ENCODE results near the gene RERE.
A peak's percentile ranks its signal among the peaks of the same experiment; 100 is the strongest.
"Not testable (repeated sequence)": the region's sequence is repeated elsewhere in the genome, so short reads cannot be mapped to it uniquely, and the experiment has no call there.

Gene RERE

DNA sequence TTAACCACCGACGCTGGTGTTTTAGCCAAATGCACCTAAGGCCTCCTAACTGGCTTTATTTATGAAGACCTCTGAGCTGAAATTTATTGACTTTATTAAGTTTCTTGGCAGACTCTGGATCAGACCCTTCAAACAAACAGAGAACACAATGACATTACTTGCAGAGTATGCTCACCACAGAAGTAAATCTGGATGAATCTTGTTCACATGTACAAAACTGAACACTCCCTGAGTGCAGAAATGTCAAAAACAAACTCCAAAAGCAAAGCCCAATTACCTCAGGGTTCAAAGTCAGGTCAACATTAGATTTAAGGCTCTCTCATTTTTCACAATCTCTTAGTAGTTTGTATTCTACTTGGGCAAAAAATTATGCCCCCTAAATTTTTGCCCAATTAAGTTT lies 280.9 kb downstream of the RERE start:
- DNase-seq = no peak

DNA sequence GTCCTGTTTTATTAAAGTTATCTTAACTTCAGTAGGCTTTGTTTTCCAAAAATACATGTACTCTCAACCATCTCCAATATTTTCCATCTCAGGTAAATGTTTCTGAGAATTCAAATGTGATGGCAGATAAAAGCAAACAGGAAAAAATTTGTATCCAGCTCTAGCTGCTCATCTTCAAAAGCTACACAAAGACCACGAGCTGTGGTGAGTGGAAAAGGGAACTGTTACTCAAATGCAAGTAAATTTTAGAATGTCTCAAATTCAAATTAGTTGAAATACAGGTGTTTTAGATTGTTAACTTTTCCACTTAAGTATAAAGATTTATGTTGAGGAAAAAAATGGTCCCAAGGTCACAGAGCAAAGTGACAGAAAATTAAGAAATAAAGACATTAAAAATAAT lies 283.5 kb downstream of the RERE start:
- no peak for DNase-seq

GRCh38 chr1:8533124-8533523 lies 284.3 kb downstream of the RERE start:
- no peak for DNase-seq

DNA sequence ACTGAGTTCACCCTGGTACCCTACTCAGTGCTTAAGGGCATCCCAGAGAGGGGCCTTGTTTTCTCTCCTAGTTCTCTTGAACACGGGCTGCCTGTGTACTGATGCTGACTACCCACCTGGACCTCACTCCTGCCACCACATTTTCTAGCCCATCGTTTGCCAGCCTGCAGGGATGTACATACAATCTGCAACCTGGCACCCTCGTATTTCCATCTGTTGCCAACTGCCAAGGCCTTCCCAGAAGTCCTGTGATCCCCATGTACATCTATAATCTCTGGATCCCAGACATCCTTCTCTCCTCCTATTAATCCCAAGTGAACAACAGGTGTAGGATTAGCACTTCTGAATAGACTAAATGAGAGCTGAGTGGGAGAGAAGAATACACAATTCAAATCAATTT lies 287.5 kb downstream of the RERE start:
- DNase-seq = no peak

DNA sequence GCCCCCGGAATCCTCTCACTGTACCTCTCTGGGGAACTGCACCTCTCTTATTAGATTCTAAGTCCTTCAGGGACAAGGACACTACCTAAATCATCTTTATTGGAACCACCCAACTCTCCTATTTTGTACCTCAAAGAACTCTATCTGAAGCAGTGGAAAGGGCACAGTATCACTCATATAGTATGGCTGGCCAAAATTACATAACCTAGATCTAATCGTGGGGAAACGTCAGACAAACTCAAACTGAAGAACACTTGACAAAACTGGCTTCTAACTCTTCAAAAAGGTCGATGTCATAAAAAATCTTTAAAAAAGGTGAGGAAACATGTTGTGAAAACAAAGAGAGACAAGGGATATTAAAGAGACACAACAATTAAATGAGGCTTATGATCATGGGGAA lies 289.5 kb downstream of the RERE start:
- no peak for DNase-seq

DNA sequence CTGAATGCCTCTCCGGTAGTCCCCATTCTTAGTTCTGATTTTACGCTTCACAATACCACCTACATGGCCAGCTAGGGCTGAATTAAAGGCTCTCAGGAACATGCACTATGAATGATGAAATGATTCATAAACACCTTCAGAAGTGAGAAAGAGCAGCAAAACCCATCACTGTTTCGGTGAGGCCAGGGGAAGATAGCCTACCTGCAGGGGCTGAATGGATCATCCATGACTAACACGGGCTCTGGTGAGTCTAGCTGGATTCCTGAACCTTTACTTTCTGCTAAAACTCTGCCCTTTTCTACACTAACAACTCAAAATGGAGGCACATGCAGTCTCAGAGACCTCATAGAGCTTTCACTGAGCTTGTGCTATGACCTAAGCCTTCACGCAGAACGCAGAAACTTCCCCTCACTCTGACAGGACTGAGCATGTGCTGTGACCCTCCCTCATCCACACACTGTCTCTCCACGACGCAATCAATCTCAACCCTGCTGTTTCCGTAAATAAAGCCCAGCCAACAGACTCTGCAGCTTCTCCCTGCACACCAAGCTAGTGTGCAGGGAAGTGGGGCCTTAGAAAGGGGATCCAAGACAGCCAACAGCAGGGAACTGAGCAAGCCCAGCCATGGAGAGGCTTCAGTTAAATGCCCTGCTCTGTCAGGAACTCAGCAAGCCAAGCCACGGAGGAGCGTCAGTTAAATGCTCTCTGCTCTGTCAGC lies 291.7 kb downstream of the RERE start:
- DNase-seq = peak; percentile 48

GRCh38 chr1:8525216-8525557 lies 292.3 kb downstream of the RERE start:
- no peak for DNase-seq

GRCh38 chr1:8524627-8525157 lies 292.7 kb downstream of the RERE start:
- DNase-seq = no peak

DNA sequence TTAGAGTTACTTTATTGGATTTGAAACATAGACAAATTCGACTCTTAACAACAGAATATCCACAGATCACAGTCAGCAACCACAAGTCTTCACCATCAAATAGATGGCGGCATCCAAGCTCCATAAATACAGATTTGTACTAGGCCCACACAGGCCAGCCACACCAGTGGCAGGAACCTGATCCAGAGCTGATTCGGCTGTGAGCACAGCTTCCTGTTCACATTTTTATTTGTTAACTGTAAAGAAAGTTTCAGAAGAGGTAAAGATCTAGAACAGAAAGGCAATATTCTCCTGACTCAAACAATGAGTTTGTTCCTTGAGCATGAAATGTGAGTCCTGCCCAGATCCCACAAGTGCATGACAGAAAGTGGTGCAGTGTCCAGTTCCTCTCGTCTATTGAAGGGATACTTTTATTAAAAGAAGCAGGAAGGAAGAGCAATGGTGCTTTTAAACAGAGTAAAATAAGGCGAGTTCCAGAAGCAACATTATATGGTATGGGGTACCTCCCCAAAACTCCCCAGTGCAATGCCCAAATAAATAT lies 293.7 kb downstream of the RERE start:
- DNase-seq = no peak

DNA sequence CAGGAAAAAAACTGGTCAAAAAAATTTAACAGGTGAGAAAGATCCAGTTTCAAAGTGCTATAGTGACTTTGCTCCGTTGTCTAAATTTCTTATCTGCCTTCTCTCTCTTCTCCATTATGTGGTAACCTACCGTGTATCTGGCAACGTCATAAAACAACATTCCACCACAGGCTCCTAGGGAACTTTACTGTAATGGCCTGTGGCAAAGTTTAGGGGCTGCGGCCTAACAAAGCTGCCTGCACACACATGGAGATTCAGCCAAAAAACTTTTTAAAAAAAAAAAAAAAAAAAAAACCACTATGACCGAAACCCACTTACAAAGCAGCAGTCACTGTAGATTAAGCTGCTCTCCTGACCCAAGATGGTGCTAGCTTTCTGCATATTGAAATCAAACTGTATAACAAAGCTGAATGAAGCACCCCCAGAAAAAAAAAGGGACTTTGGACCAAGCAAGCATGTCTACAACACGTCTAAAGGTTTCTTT lies 296.9 kb downstream of the RERE start:
- DNase-seq = no peak

- no peak for DNase-seq
These were observed 298.3 kb downstream of the RERE start for GRCh38 chr1:8519167-8519566.

GRCh38 chr1:8518490-8518801 lies 299.0 kb downstream of the RERE start:
- no peak for DNase-seq

DNA sequence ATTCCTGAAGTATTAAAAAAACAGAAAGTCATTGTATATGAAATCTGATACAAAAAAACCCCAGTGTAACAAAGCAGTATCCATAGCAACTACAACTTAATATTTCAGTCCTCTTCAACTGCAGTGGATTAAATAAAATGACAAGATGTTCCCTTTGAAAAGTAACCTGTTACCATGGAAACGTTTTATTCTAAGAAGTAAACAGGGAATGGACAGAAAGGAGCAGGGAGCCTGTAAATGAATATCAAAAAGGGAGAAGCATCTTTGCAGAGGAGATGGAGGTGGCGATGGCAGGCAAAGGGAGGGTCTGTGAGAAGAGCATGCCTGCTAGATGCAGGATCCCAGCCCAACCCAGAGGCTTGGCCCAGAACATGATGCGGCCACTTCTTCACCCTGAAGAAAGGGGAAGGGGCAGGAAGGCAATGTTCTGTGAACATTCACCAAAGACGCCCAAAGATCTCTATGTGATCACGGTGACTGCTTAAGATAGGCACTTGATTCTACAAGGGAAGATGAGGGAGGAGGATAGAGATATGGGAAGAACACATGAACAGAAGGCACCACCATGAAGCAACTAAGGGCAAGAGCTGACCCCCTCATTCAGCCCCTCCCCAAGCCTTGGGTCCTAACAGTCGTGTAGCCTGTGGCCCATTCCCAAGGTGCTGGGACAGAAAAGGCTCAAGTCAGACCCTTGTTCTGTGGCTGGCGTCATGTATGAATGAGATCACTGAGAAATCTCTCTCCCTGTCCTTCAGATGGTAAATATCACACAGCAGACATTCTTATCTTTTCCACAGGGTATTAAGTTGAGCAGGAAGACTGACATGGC lies 299.6 kb downstream of the RERE start:
- DNase-seq = no peak

DNA sequence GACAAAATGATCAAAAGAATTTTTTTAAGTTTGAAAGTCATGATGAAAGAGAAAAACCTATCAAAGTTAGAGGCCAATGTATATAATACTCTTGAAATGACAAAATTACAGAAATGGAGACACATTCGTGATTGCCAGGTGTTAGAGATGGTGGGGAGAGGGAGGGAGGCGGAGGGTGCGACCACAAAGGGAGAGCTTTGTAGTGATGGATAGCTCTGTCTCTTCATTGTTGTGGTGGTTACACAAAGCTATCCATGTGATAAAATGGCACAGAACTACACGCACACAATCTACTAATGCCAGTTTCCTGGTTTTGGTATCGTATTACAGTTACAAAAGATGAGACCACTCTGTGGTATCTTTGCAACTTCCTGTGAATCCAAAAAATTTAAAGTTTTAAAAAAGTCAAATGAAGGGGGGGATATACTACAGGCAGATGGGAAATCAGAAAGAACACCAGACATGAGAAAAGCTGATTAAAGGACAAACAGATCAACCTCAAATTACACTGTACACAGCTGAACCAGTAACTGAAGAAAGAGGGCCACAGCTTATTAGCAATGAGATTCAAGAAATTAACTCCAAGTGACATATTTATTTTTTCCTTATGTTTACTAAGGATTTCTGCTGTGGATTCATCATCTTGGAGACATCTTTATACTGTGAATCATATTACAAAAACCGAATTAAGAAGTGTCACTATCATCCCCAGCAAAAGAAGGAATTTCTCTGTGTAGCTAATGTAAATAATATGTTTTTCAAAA lies 300.5 kb downstream of the RERE start:
- DNase-seq = no peak

GRCh38 chr1:8516278-8516777 lies 301.1 kb downstream of the RERE start:
- no peak for DNase-seq

DNA sequence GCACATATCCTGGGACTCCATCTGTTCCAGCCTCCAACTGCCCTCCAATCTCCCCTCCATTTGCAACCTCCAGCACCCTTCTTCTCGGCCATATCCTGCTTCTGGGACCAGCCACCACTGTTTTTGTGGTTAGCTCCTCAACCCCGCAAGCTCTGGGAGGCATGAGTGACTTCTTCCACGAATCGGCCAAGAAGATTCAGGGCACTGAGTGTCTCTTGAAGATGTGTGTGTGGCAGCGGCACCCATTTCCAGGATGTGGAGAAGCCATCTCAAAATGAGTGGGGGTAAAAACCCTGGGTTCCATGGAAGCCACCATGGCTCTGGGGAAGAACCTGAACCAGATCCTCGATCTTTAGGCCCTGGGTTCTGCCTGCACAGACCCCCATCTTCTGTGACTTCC lies 304.9 kb downstream of the RERE start:
- no peak for DNase-seq

DNA sequence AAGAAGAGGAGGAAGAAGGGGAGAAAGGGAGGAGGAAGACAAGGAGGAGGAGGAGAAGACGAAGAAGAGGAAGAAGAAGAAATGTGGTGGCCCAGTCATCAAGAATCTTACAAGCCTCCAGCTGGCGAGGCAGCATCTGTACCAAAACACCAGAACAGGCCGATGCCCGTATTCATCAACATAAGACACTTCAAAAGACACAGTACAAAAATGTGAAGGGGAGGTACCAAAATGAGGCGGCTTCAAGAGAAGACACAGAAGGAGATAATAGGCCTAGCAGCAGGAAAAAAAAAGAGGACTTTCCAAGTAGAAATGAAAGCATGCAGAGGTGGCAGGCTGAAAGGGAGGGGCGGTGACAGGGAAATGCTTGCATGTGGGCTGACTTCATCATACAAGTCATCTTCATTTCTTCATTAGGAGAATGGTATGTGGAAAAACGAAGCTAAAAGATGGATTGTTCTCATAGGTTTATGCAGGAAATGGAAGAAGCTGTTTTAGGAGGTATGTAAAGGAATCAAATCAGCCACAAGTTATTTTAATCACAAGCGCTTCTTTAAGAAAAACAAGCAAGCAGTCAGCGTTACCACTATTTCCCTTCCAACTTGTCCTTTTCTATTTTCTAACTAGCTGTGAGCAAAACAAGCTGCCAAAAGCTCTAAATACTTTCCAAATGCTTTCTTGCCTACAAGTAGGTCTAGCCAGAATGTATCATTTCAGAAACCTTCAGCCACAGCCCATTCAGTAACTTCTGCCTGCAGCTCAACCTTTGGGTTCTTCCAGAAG lies 307.2 kb downstream of the RERE start:
- DNase-seq = peak; percentile 24

DNA sequence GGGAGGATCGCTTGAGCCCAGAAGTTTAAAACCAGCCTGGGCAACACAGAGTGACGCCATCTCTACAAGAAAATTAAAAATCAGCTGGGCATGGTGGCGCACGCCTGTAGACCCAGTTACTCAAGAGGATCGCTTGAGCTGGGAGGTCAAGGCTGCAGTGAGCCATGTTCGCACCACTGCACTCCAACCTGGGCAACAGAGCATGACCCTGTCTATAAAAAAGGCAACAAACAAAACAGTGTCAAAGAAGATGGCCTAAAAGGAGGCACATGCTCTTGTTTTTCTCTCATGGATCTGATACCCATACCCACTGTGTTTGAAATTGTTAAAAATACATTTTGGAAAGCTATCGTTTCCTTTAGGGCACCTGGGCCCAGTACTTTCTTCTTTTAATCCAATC lies 307.9 kb downstream of the RERE start:
- DNase-seq = no peak

DNA sequence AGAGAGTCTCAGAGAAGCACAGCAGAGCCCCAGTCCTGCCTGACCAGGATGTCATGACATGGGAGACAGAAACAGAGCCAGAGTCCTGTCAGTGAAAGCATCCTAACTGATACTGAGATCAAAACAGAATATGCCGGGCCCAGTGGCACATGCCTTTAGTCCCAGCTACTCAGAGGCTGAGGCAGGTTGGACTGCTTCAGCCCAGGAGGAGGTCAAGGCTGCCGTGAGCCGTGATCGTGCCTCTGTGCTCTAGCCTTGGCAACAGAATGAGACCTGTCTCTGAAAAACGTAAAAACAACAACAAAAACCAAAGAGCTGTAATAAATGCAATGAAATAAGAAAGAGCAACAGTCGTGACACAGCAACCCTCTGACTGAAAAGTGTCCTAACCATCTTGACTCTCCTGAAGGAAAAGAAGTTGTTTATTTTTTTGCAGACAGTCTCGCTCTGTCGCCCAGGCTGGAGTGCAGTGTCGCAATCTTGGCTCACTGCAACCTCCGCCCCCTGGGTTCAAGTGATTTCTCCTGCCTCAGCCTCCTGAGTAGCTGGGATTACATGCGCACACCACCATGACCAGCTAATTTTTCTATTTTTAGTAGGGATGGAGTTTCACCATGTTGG lies 310.3 kb downstream of the RERE start:
- no peak for DNase-seq

GRCh38 chr1:8506456-8506855 lies 311.0 kb downstream of the RERE start:
- no peak for DNase-seq

DNA sequence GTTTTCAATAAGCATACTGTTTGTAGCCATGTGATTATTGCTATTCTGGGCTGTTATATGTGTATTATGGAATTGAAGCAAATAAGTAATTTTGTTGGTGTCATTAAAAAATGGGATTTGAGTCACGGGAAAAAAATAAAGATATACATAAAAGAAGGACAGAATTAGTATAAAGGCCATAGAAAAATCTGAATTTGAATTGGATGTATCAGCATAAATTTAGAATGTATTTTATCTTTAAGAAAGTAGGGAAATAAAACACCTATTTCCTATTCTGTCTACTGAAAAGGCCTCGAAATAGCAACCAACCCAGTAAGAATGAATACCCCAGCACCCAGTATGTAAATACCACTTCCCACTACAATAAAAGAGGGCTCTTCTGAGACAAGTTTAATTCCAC lies 313.6 kb downstream of the RERE start:
- DNase-seq = no peak

DNA sequence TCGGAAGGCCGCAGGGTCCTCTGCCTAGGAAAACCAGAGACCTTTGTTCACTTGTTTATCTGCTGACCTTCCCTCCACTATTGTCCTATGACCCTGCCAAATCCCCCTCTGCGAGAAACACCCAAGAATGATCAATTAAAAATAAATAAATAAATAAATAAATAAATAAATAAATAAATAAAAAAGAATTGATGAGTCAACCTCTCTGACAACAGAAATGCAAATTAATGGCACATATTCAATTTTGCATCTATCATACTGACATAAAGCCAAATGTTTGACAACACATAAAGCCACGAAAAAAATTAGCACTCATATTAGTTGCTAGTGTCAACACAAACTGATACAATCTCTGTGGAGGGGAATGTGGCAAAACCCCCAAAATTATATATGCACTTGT lies 314.5 kb downstream of the RERE start:
- not testable (repeated sequence) for DNase-seq
